NOMO-1 (cell line): Measurements from ENCODE around the gene NELL2.

Source experiments
- DNase-seq, 2 experiments: peaks; one replicate each; lab custom pipeline; 2025; ENCODE audit not compliant: unreplicated experiment in 2 of 2; lab: John Stamatoyannopoulos, UW

NELL2 gene

GRCh38 chr12:44497044-44497443 lies 379.1 kb downstream of the NELL2 start:
- no peak for DNase-seq

DNA sequence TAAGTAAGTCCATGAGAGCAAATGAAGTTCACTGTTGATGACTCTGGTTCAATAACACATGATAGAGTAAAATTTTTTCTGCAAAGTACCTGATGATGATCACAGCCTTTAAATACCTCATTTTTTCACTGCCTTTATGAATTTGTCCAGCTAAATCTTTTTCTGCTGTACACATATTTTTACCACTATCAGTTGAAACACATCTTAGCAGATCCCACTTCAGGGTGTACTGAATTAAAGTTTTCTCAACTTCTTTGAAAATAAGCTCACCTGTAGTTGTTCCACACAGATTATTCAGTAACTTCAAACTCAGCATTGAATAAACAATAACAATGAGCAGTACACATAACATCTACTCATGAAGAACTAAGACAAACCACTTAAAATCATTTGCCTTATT lies 385.9 kb downstream of the NELL2 start:
- no peak for DNase-seq

GRCh38 chr12:44488180-44488579 lies 387.9 kb downstream of the NELL2 start:
- no peak for DNase-seq

DNA sequence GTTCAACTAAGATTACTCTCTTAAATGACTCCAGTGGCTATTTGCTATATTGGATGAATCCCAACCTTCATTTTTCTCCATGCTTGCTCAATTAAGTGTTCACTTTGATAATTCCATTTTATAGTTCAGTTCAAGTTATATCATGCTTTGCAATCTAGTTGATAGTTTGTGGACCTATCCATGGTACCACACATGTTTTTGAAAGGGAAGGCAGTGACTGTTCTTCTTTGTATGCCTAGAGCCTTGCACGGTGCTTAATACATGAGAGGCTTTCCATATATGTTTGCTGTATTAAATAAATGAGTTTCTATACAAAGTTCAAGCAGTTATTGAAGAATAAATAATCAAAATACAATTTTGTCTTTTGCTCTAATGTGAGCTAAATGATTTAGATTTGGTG lies 391.3 kb downstream of the NELL2 start:
- DNase-seq, result no peak

GRCh38 chr12:44477331-44477980 lies 398.7 kb downstream of the NELL2 start:
- DNase-seq, result no peak

GRCh38 chr12:44476683-44477082 lies 399.4 kb downstream of the NELL2 start:
- DNase-seq, result no peak

DNA sequence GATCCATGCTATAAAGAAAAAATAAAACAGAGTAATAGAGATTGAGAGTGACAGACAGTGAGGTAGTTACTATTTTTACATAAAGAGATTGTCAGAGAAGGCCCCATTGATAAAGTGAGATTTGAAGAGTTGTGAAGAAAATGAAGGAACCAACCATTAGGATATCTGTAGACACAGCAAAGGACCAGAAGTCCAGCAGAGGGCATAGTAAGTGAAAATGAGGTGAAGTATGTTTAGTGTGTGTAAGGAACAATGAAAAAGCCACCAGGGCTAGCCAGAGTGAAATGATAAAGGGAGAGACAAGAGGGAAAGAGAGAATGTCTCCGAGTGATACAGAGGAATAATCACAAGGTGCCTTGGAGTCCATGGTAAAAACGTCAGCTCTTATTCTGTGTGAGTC lies 411.0 kb downstream of the NELL2 start:
- no peak for DNase-seq

DNA sequence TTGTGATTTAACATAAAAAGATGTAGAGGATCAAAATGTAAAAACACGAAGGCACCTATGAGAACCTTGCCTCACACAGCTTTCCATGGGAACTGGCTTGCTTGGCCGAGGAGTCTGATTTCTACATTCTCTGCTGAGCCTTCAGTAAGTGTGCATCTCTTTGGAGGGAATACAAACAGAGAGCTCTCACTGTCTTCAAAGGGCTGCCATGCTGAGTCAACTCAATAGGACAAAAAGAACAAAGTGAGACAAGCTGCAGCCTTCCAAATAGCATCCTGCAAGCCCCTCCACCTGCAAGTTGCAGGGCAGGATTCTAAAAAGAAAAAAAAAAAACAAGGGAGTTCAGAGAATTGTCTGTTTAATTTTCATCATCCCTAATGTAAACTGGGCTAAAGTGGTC lies 411.9 kb downstream of the NELL2 start:
- DNase-seq, result no peak

GRCh38 chr12:44462729-44463128 lies 413.4 kb downstream of the NELL2 start:
- DNase-seq, result no peak

- DNase-seq, result no peak
These were observed 415.9 kb downstream of the NELL2 start for GRCh38 chr12:44460261-44460660.

- DNase-seq, result no peak
These were observed 416.5 kb downstream of the NELL2 start for GRCh38 chr12:44459569-44459968.
